ENCODE measurements around the gene QRFPR. TPM values are rescaled to one million over a fixed set of nuclear protein-coding genes. Genes with fewer than 3 reads are reported as not detected.

The QRFPR gene
- total and polyA plus RNA-seq, 2 of the 4 experiments (the other 2 are of a cell fraction) = not detected

- Histone ChIP-seq H2BK5ac (ENCODE audit: low read depth, low read length, poor library complexity, severe bottlenecking) (no peak overlapping the region), H3K56ac (ENCODE audit: extremely low read depth, insufficient read depth, low read length) (no peak overlapping the region), H3K23ac (ENCODE audit: low read depth, low read length) (no peak overlapping the region), H4K5ac (ENCODE audit: low read depth, low read length) (no peak overlapping the region), H3K9ac (ENCODE audit: low read depth, low read length) (no peak overlapping the region), H3K27ac (ENCODE audit: insufficient read depth, low read length) (no peak overlapping the region), H4K91ac (ENCODE audit: insufficient read depth, low read depth, low read length) (no peak overlapping the region), H3K4me2 (ENCODE audit: low read depth, low read length) (no peak overlapping the region), H4K8ac (ENCODE audit: low read depth in 2 of 2, low read length in 2 of 2) (no peak overlapping the region), H4K20me1 (ENCODE audit: insufficient read depth, low read length) (no peaks in the 10 kb centered on the region), H3K4me1 (ENCODE audit: control insufficient read depth, insufficient read depth, low read length) (no peaks in the 10 kb centered on the region), H2BK15ac (ENCODE audit: low read depth, low read length) (no peak overlapping the region), H2AK5ac (ENCODE audit: low read depth, low read length) (no peak overlapping the region), H2BK20ac (ENCODE audit: low read depth, low read length) (no peak overlapping the region), H2AK9ac (replicated peaks; ENCODE audit: low read depth, low read length, poor library complexity) (no peak overlapping the region), H2BK120ac (ENCODE audit: low read depth, low read length) (no peak overlapping the region), H3K4ac (ENCODE audit: low read depth, low read length) (no peak overlapping the region), H3K79me1 (ENCODE audit: low read depth in 1 of 2, low read length in 2 of 2) (no peaks in the 10 kb centered on the region), H3K27me3 (ENCODE audit: control insufficient read depth, insufficient read depth, low read length) (peaks cover 17% of the 10 kb centered on the region), H3K14ac (replicated peaks; ENCODE audit: low read depth, low read length) (no peak overlapping the region), H3K18ac (ENCODE audit: low read depth, low read length) (no peak overlapping the region), H3K36me3 (ENCODE audit: control insufficient read depth, insufficient read depth, low read length) (no peaks in the 10 kb centered on the region), H3K9me3 (ENCODE audit: control insufficient read depth, insufficient read depth, low read length) (no peaks in the 10 kb centered on the region), H3K9me1 (ENCODE audit: insufficient read depth, low read length) (no peaks in the 10 kb centered on the region), H3K4me3 (ENCODE audit: insufficient read depth, low read depth, low read length) (no peak overlapping the region), H2AFZ (replicated peaks; ENCODE audit: low read length, poor library complexity) (no peak overlapping the region)
- no CpG with 5 or more reads among the region's 3 CpGs for WGBS, 2 experiments (ENCODE audit: extremely low coverage in 2 of 2, insufficient read length in 1 of 2)
- dilution Hi-C loops (cut with HindIII; ENCODE audit: low sequenced_read_pairs, unreplicated experiment) = no loop called here
- no TSS peak for BruUV-seq (replicated peaks)
- ChIA-PET POLR2A (ENCODE audit: unreplicated experiment) (no interaction called here), CTCF (interaction anchor here (0.7 to 0.9 kb wide), 2 partner anchors 9 to 357 kb away, joined by 3 read pairs; no protein-coding TSS in a partner anchor)
- in situ Hi-C loops (cut with MboI; ENCODE audit: low sequenced_read_pairs) = no loop called here
- TF ChIP-seq MAFK (IDR thresholded peaks at IDR 0.05; ENCODE audit: low read depth, low read length) (no peak), RFX5 (IDR thresholded peaks at IDR 0.05; ENCODE audit: low read depth, low read length) (no peak), POLR2A (IDR thresholded peaks at IDR 0.05; ENCODE audit: low read depth, low read length) (no peak), SMC3 (IDR thresholded peaks at IDR 0.05; ENCODE audit: low read depth, low read length) (no peak), CTCF (conservative IDR thresholded peaks at IDR 0.05; ENCODE audit: low read depth, low read length) (no peak), BHLHE40 (IDR thresholded peaks at IDR 0.05; ENCODE audit: low read depth, low read length) (no peak), USF2 (IDR thresholded peaks at IDR 0.05; ENCODE audit: low read depth, low read length) (no peak), FOS (IDR thresholded peaks at IDR 0.05; ENCODE audit: low read depth, low read length) (no peak), RCOR1 (IDR thresholded peaks at IDR 0.05; ENCODE audit: insufficient replicate concordance, low read length) (no peak), RAD21 (IDR thresholded peaks at IDR 0.05; ENCODE audit: low read length) (no peak), MXI1 (IDR thresholded peaks at IDR 0.05; ENCODE audit: borderline replicate concordance, low read depth, low read length) (no peak)
- no peak for ATAC-seq (ENCODE audit: low read depth)
- DNase-seq = no peak
- intact Hi-C loops (cut with micrococcal nuclease) = loop anchor here (10.0 kb wide), 1 partner anchor 446 kb away; the partner anchor contains the start of gene CCNA2
Measured at GRCh38 chr4:121379276-121379675, 1.5 kb downstream of the QRFPR start.

Measured in IMR-90 (cell line).